Transverse colon (tissue), 4 donors: ENCODE results near the gene AP1B1. TPM values are rescaled to one million over a fixed set of nuclear protein-coding genes. Genes with fewer than 3 reads are reported as not detected.

Experiments
- DNase-seq: peaks from one replicate; pipeline ENCODE4 v3.0.0-alpha.2; 2019
- H3K27ac ChIP-seq, 4 donors: fragments of 200-600 bp; sonication (generic); 2 replicates each; pipeline ENCODE4 v1.5.1; 2016 to 2018; ENCODE audit warnings: inconsistent platforms in 4 of 4
- H3K27me3 ChIP-seq: fragments of 200-600 bp; sonication (generic); 2 replicates; pipeline ENCODE4 v1.5.1; 2017; ENCODE audit warnings: inconsistent platforms
- H3K36me3 ChIP-seq, 4 donors: fragments of 200-600 bp; sonication (generic); 2 replicates each; pipeline ENCODE4 v1.5.1; 2017 to 2019; ENCODE audit warnings: inconsistent platforms in 4 of 4
- H3K4me1 ChIP-seq, 4 donors: fragments of 200-600 bp; sonication (generic); 2 replicates each; pipeline ENCODE4 v1.5.1; 2017 to 2020; ENCODE audit warnings: inconsistent platforms in 4 of 4
- H3K4me3 ChIP-seq, 4 donors: fragments of 200-600 bp; sonication (generic); 1 replicate in 1 of 4; 2 replicates in 3 of 4; pipeline versions ENCODE4 v1.5.1 to v1.6.1; 2017 to 2019; ENCODE audit warnings: inconsistent platforms in 4 of 4
- H3K9me3 ChIP-seq, 2 donors: fragments of 200-600 bp; sonication (generic); 2 replicates each; pipeline ENCODE4 v1.5.1; 2017 to 2019; ENCODE audit warnings: inconsistent platforms in 2 of 2
- EP300 ChIP-seq: sonication (generic); formaldehyde crosslinking; IDR thresholded peaks from one replicate; pipeline ENCODE4 v1.6.1; 2017; ENCODE audit warnings: antibody characterized with exemption, low read depth
- POLR2A ChIP-seq: fragments of 450-650 bp; IDR thresholded peaks from one replicate; pipeline ENCODE4 v1.6.1; 2016; ENCODE audit warnings: antibody characterized with exemption, mild to moderate bottlenecking, moderate library complexity
- POLR2AphosphoS5 ChIP-seq, 3 donors: sonication (generic); formaldehyde crosslinking; IDR thresholded peaks; one replicate each; pipeline ENCODE4 v1.6.1; 2016; ENCODE audit warnings: antibody characterized with exemption in 3 of 3
- WGBS, 2 donors: methylation state at CpG; one replicate each; pipeline ENCODE4 v1.1.5; 2018; ENCODE audit warnings: low coverage in 1 of 2; 5-methylcytosine and 5-hydroxymethylcytosine counted together
- in situ Hi-C, 4 donors: fragments of 200-750 bp; cut with MboI; loops; one replicate each; pipeline versions ENCODE4 v1.15.0 to v1.15.1; 2017; ENCODE audit warnings: low sequenced_read_pairs in 3 of 4, low pct_ligation_motif_present in 1 of 4, low pct_unique_long_range_greater_than_20kb in 1 of 4
- intact Hi-C: fragments of 100-400 bp; cut with DNase I; formaldehyde crosslinking; loops from one replicate; pipeline ENCODE4 v1.15.1; 2023; ENCODE audit warnings: low total_unique reads
- total RNA-seq, 4 donors: library from RNA; depleted of rRNA; stranded (reverse); fragments of >200 nt; gene quantifications; one replicate each; pipeline ENCODE4 v1.1.0, GENCODE V29; 2016
- TF ChIP-seq, protein P1 (sequence below), 5 experiments: fragments of 200-600 bp in 3 of 5; fragments of 450-650 bp in 2 of 5; sonication (generic) in 3 of 5; IDR thresholded peaks; 1 replicate in 2 of 5; 2 replicates in 3 of 5; pipeline ENCODE4 v1.5.1; 2016 to 2017; ENCODE audit warnings: antibody characterized with exemption in 5 of 5, inconsistent platforms in 3 of 5, mild to moderate bottlenecking in 2 of 5, moderate library complexity in 1 of 5

The AP1B1 gene
- total RNA-seq, 4 donors from 2014 or later = 45.6 to 107 (median 92.4) TPM

DNA sequence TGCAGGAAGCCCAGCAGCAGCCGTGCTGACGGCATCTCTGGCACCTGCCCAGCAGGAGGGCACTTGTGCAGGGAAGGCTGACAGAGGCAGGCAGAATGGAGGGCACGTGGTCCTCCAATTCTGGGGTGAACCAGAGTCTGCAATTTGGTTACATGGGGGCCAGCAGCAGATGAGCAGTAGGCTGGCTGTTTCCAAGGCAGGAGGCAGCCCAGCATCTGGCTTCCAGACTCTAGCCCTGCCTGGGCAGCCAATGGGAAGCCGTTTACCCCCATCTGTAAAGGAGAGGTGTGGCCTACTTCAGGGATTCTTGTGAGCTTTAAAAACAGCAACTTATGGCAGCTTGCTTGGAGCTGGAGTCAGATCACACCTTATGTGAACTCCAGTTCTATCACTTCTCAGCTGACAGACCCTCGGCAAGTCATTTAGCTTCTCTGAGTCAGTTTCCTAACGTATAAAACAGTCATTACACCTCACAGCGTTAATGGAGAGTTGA, 45.0 kb downstream of the AP1B1 start:
- peaks cover 0 to 7% (median 4%) of the 10 kb centered on the region in 4 donors for H3K4me1 ChIP-seq
- no peak overlapping the region for H3K4me3 ChIP-seq
- in situ Hi-C loops (no loop called here), intact Hi-C loops (no loop called here)
- peaks cover 0 to 48% (median 14%) of the 10 kb centered on the region in 4 donors for H3K36me3 ChIP-seq
- WGBS, 2 donors = 65% methylated on average over 7 of the region's 7 CpGs; no CpG with 5 or more reads in 1 of the 2 donors
- H3K27ac ChIP-seq = peak overlapping the region; percentile 3 to 69 (median 30)
- H3K27me3 ChIP-seq = no peaks in the 10 kb centered on the region
- DNase-seq = no peak
- no peak for TF ChIP-seq POLR2A
- no peak for TF ChIP-seq POLR2AphosphoS5 (IDR thresholded peaks at IDR 0.05)
- TF ChIP-seq, protein P1, sequence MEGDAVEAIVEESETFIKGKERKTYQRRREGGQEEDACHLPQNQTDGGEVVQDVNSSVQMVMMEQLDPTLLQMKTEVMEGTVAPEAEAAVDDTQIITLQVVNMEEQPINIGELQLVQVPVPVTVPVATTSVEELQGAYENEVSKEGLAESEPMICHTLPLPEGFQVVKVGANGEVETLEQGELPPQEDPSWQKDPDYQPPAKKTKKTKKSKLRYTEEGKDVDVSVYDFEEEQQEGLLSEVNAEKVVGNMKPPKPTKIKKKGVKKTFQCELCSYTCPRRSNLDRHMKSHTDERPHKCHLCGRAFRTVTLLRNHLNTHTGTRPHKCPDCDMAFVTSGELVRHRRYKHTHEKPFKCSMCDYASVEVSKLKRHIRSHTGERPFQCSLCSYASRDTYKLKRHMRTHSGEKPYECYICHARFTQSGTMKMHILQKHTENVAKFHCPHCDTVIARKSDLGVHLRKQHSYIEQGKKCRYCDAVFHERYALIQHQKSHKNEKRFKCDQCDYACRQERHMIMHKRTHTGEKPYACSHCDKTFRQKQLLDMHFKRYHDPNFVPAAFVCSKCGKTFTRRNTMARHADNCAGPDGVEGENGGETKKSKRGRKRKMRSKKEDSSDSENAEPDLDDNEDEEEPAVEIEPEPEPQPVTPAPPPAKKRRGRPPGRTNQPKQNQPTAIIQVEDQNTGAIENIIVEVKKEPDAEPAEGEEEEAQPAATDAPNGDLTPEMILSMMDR (IDR thresholded peaks at IDR 0.05) = no peak
- TF ChIP-seq EP300 = no peak
- no peaks in the 10 kb centered on the region for H3K9me3 ChIP-seq

DNA sequence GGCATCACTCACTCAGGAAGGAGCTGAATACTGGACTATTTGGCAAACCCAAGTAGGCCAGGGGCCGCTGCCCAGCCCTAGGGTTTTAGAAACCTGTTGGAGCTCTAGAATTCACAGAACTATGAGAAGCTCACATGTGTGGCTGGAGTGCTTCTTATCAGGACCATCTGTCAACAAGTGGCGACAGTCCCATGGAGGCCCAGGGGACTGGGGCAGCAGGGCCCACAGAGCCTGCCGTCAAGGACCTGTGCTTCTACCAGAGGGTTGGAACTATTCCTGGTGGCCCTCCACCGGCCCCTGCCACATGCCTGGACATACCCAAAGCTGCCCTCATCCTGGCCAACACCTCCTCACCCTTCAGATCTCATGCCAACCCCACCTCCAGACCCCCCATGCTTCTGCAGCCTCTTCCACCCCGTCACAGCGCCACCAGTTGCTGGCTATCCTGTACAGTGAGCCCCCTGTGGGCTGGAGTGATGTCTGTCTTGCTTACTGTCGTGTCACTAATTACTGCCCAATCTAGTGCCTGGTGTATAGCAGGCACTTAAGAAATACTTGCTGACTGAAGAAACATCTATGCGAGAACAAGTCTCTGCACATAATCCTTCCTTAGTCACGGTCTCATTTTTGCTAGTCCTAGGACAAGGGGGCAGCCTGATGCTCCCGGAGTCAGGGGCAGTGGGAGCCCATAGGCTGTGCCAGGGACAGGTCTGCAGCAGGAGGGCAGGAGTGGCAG, 45.6 kb downstream of the AP1B1 start:
- DNase-seq = no peak
- 90% methylated on average over 10 of the region's 10 CpGs; no CpG with 5 or more reads in 1 of the 2 donors for WGBS, 2 donors
- H3K27ac ChIP-seq = no peak overlapping the region
- H3K4me1 ChIP-seq = peaks cover 0 to 7% (median 4%) of the 10 kb centered on the region in 4 donors
- in situ Hi-C loops = no loop called here
- H3K27me3 ChIP-seq = no peaks in the 10 kb centered on the region
- intact Hi-C loops = no loop called here
- no peaks in the 10 kb centered on the region for H3K9me3 ChIP-seq
- TF ChIP-seq POLR2AphosphoS5 (IDR thresholded peaks at IDR 0.05) = no peak
- TF ChIP-seq, protein P1 (IDR thresholded peaks at IDR 0.05) = no peak
- no peak for TF ChIP-seq EP300
- TF ChIP-seq POLR2A = no peak
- H3K36me3 ChIP-seq = peaks cover 0 to 48% (median 12%) of the 10 kb centered on the region in 4 donors
- H3K4me3 ChIP-seq = no peak overlapping the region

DNA sequence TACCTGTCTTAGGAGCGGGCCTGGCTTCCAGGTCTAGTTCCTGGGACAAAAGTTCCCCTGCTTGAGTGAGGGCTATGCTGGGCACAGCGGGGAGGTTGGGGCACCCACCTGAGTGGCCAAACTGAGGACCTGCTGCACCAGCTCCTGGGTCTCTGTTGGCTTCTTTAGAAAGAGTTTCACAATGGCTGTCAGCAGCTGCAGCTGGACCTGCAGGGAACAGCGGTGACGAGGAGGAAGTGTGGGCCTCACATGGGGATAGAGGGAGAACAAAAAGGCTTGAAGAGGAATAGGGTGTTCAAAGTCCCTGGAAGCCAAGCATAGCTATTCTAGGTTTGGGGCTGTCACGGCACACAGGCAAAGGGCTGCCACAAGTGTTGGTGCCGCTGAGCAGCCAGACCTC, 46.2 kb downstream of the AP1B1 start:
- WGBS, 2 donors = 96 to 100% methylated on average over 1 to 6 of the region's 6 CpGs
- in situ Hi-C loops (no loop called here), intact Hi-C loops (no loop called here)
- TF ChIP-seq POLR2AphosphoS5 (IDR thresholded peaks at IDR 0.05) = no peak
- TF ChIP-seq, protein P1 (IDR thresholded peaks at IDR 0.05) = no peak
- TF ChIP-seq POLR2A = no peak
- TF ChIP-seq EP300 = no peak
- H3K27me3 ChIP-seq = no peaks in the 10 kb centered on the region
- DNase-seq = no peak
- H3K27ac ChIP-seq = no peak overlapping the region
- H3K4me1 ChIP-seq = peaks cover 0 to 7% (median 4%) of the 10 kb centered on the region in 4 donors
- no peaks in the 10 kb centered on the region for H3K9me3 ChIP-seq
- peaks cover 0 to 43% (median 12%) of the 10 kb centered on the region in 4 donors for H3K36me3 ChIP-seq
- no peak overlapping the region for H3K4me3 ChIP-seq

DNA sequence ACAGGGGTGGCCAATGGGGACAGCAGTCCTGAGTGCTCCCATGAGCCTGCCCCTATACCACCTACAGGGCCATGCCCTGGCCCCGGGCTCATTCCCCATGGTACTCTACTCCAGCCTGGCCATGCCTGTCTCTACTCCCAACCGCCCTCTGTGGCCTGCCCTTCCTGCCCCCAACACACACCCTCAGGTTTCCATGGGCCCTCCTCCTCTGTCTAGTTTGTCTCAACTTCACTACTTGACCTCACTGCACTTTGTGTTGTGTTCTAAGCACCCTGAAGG, 46.6 kb downstream of the AP1B1 start:
- no peak for DNase-seq
- Histone ChIP-seq H3K4me1 (peaks cover 0 to 6% (median 4%) of the 10 kb centered on the region in 4 donors), H3K9me3 (no peaks in the 10 kb centered on the region), H3K4me3 (no peak overlapping the region), H3K27me3 (no peaks in the 10 kb centered on the region), H3K36me3 (peaks cover 0 to 47% (median 12%) of the 10 kb centered on the region in 4 donors), H3K27ac (no peak overlapping the region)
- in situ Hi-C loops = no loop called here
- no peak for TF ChIP-seq POLR2AphosphoS5 (IDR thresholded peaks at IDR 0.05)
- TF ChIP-seq POLR2A = no peak
- TF ChIP-seq, protein P1 (IDR thresholded peaks at IDR 0.05) = no peak
- no peak for TF ChIP-seq EP300
- WGBS, 2 donors = 95 to 100% methylated on average over 2 of the region's 2 CpGs
- intact Hi-C loops = no loop called here
